ENCODE data around the gene CSNK1D. TPM values are rescaled to one million over a fixed set of nuclear protein-coding genes. Genes with fewer than 3 reads are reported as not detected.

The CSNK1D gene
- total RNA-seq, 1 donor, result 57.0 TPM

DNA sequence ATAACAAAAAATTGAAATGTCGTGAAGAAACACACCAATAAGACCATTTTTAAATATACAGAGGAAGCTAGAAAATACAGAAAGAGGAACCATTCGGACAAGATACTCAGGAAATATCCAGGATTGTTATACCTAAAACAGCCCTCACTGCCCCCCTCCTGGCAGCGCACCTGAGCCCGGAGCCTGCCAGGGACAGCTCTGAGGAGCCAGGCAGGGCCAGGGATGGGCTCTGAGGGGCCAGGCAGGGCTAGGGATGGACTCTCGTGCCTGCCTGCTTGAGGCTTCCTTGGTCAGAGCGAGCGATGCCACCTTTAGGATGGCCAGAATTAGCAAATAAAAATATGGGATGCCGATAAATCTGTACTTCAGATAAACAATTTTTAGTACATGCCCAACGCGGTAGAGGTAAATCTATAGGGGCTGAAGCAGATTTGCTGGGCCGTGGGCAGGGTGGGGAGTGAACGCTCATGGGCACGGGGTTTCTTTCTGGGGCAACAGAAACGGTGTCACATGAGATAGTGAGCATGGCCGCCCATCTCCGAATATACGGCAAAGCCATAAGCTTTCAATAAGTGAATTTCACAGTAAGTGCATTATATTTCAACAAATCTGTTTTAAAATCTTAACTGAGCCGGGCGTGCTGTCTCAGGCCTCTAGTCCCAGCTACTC is 18.2 kb upstream of the CSNK1D start:
- TF ChIP-seq, protein P1, sequence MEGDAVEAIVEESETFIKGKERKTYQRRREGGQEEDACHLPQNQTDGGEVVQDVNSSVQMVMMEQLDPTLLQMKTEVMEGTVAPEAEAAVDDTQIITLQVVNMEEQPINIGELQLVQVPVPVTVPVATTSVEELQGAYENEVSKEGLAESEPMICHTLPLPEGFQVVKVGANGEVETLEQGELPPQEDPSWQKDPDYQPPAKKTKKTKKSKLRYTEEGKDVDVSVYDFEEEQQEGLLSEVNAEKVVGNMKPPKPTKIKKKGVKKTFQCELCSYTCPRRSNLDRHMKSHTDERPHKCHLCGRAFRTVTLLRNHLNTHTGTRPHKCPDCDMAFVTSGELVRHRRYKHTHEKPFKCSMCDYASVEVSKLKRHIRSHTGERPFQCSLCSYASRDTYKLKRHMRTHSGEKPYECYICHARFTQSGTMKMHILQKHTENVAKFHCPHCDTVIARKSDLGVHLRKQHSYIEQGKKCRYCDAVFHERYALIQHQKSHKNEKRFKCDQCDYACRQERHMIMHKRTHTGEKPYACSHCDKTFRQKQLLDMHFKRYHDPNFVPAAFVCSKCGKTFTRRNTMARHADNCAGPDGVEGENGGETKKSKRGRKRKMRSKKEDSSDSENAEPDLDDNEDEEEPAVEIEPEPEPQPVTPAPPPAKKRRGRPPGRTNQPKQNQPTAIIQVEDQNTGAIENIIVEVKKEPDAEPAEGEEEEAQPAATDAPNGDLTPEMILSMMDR (IDR thresholded peaks at IDR 0.05; ENCODE audit: insufficient read depth, low read depth, low read length), result no peak
- DNase-seq (ENCODE audit: low read depth), result no peak
- peak overlapping the region; percentile 78 for H3K4me3 ChIP-seq (ENCODE audit: low read depth, low read length)

DNA sequence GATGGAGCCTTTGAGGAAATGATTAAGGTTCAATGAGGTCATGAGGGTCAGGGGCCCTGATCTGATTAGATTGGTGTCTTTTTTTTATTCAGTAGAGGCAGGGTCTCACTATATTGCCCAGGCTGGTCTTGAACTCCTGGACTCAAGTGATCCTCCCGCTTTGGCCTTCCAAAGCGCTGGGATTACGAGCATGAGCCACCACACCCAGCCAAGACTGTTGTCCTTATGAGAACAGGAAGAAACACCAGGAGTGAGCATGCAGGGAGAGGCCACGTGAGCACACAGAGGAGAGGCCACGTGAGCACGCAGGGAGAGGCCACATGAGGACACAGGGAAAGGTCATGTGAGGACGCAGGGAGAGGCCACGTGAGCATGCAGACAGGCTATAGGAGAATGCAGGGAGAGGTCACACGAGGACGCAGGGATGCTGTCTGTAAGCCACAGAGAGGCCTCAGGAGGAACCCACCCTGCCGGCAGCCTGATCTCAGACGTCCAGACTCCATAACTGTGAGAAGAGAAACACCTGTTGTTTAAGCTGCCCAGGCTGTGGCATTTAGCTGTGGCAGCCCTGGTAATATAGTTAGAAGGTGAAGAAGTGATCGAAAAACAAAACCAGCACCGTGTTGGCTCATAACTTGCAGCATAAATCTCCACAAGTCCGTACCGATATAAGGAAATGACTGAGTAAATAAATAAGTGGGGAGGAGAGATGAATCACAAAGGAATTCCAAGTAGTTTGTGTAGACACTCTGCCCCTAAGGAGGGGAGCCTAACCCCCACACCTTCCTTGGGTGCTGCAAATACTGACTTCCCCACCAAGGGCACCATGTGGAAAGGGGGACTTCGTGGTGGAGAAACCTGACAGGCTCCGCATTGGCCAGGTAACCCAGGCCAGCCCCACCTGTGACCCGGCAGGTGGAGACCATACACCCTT is 14.6 kb upstream of the CSNK1D start:
- TF ChIP-seq, protein P1 (IDR thresholded peaks at IDR 0.05; ENCODE audit: insufficient read depth, low read depth, low read length), result no peak
- H3K4me3 ChIP-seq (ENCODE audit: low read depth, low read length), result no peak overlapping the region
- peak; percentile 100 for DNase-seq (ENCODE audit: low read depth)

DNA sequence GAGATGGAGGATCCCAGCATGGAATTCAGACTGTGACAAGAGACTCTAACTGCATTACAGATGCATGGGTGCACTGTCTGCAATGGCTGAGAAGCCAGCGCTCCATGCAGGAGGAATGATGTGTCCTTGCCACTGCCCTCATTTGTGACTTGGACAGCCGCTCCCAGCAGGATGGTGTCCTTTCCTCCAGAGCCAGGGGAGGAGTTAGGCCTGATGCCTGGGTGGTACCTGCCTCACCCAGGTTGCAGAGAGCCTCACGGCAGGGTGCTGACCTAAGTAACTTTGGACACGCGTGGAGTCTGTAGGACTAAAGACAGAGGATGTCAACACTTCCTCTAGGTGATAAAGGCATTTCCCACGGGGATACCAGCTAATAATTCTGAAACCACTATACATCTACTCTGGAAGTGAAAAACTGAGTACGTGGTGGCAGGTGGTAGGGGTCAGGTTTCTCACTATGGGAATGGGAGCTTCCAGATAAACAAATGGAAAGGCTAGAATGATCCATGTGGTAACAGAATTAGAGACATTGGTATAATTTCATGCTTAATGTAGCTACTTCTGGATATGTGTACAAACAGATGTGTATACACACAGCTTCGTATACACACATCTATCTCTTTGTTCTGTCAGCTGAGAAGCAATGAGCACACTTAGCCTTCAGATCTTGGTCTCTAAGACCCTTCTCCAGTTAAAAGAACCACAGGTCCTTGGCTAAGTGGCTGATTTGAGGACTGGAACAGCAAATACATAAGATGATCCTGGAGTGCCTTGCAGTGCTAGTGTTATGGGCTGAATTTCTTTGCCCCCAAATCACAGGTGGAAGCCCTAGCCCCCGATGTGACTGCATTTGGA is 13.7 kb upstream of the CSNK1D start:
- TF ChIP-seq, protein P1 (IDR thresholded peaks at IDR 0.05; ENCODE audit: insufficient read depth, low read depth, low read length), result no peak
- no peak overlapping the region for H3K4me3 ChIP-seq (ENCODE audit: low read depth, low read length)
- no peak for DNase-seq (ENCODE audit: low read depth)

DNA sequence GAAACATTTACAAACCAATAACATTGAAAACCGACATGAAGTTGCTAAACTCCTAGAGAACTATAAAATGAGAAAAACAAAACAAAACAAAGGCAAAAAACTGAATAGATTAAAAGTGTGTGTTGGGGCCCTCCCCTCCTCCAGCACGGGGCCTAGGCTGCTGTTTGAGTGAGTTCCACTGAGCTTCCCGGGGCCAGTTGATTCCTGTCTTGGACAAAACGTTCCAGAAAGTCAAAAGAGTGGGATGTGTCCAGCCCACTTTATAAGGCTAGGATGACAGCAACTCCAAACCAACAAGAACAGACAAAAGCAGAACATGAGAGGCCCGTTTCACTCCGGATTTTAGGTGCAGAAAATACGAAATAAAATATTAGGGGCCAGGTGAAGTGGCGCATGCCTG is 11.6 kb upstream of the CSNK1D start:
- TF ChIP-seq, protein P1 (IDR thresholded peaks at IDR 0.05; ENCODE audit: insufficient read depth, low read depth, low read length), result no peak
- H3K4me3 ChIP-seq (ENCODE audit: low read depth, low read length), result no peak overlapping the region
- DNase-seq (ENCODE audit: low read depth), result peak; percentile 60

DNA sequence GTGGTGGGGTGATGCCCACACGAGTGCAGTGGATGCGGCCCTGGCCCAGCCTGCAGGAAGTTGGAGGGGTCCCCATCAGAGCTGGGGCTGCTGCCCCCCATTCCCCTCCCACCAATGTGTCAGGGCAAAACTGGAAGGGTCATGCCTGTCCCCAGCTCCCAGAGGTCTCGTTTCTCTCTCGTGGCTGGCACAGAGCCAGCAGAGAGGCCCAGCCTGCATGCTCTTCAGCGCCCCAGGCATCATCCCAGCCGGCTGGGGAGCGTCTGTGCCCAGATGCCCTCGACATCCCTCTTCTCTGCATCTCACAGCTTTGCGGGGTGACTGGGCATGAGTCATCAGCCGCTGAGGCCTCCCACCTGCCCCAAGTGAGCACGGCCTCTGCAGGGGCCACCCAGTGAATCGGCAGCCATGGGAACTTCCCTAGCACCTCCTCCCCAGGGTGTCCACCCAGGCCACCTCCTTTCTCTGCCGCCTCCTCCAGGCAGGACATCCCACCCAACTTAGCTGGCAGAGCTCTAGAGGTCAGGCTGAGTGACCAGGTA is 9.8 kb upstream of the CSNK1D start:
- no peak overlapping the region for H3K4me3 ChIP-seq (ENCODE audit: low read depth, low read length)
- TF ChIP-seq, protein P1 (IDR thresholded peaks at IDR 0.05; ENCODE audit: insufficient read depth, low read depth, low read length), result no peak
- DNase-seq (ENCODE audit: low read depth), result peak; percentile 85
